Spleen (tissue), 7 donors: ENCODE results near the gene LSAMP.

ENCODE experiments used
- CTCF ChIP-seq, 11 experiments: fragments of 200-600 bp in 7 of 11; fragments of 450-650 bp in 4 of 11; sonication (generic) in 4 of 11; IDR thresholded peaks in 8 of 11; conservative IDR thresholded peaks in 3 of 11; 1 replicate in 7 of 11; 2 replicates in 4 of 11; pipeline versions ENCODE4 v1.4.0 to v1.8.0; 2016 to 2021; ENCODE audit warnings: antibody characterized with exemption in 11 of 11, inconsistent platforms in 4 of 11, mild to moderate bottlenecking in 1 of 11
- POLR2A ChIP-seq, 3 donors: fragments of 450-650 bp; IDR thresholded peaks; one replicate each; pipeline ENCODE4 v1.5.1; 2017; ENCODE audit warnings: antibody characterized with exemption in 3 of 3, mild to moderate bottlenecking in 1 of 3
- POLR2AphosphoS5 ChIP-seq, 3 donors: sonication (generic); formaldehyde crosslinking; IDR thresholded peaks; one replicate each; pipeline ENCODE4 v1.5.1; 2017; ENCODE audit warnings: antibody characterized with exemption in 3 of 3
- donor health status: DM: no; HTN: no; CAD: no; lungs with moderate emphysema.
- donor health status: DM: no; HTN: no; CAD: no.
- donor health status: DM: no; HTN: no; CAD: no.

- TF ChIP-seq CTCF (IDR thresholded peaks at IDR 0.05 in 8 of 11, conservative IDR thresholded peaks at IDR 0.05 in 3 of 11): no peak
- no peak for TF ChIP-seq POLR2A (IDR thresholded peaks at IDR 0.05)
- TF ChIP-seq POLR2AphosphoS5 (IDR thresholded peaks at IDR 0.05): no peak
Measured at GRCh38 chr3:116392291-116392690, 53.0 kb downstream of the LSAMP start.
